K562 (cell line): ENCODE results near the gene EPHA4. TPM values are rescaled to one million over a fixed set of nuclear protein-coding genes. Genes with fewer than 3 reads are reported as not detected.
A peak's percentile ranks its signal among the peaks of the same experiment; 100 is the strongest.
"Not testable (repeated sequence)": the region's sequence is repeated elsewhere in the genome, so short reads cannot be mapped to it uniquely, and the experiment has no call there.

ENCODE experiments used
- ATAC-seq: fragments of 200-7000 bp; cut with Tn5 transposase; 3 replicates; pipeline ENCODE4 v1.9.1; 2020; ENCODE audit warnings: moderate library complexity
- BruUV-seq: library from RNA; stranded (reverse); fragments of 400-500 nt; replicated peaks from 2 replicates; lab custom pipeline; 2021; lab: Mats Ljungman, UMichigan
- CTCF ChIA-PET: fragments of 300-600 bp; formaldehyde crosslinking; extraction: SDS; loops from one replicate; lab custom pipeline; 2021; ENCODE audit warnings: low intra/inter-chr PET ratio; lab: Yijun Ruan, JAX
- POLR2A ChIA-PET: fragments of 300-600, 350-650 bp; sonication (Branson Sonifier 250); formaldehyde crosslinking; extraction: SDS; loops from one replicate; lab custom pipeline; 2021; ENCODE audit warnings: antibody characterized with exemption, inconsistent platforms; lab: Yijun Ruan, JAX
- DNase-seq, 4 experiments: peaks; one replicate each; pipeline versions ENCODE4 v3.0.0 to v3.0.0-alpha.2; 2011 to 2018; ENCODE audit warnings: low spot score in 3 of 4, mixed read lengths in 3 of 4; ENCODE audit errors: extremely low read depth in 1 of 4
- FAIRE-seq: peaks from 2 replicates; lab custom pipeline; 2011; peaks lifted over from hg19 to GRCh38; lab: Jason Lieb, UNC
- H2AFZ ChIP-seq: 2 replicates; pipeline ENCODE4 v1.6.0; 2011; ENCODE audit warnings: low read depth, low read length, control low read depth, inconsistent platforms
- H3K27ac ChIP-seq: fragments of 200-600 bp; 3 replicates; pipeline ENCODE4 v1.8.0; 2011; ENCODE audit warnings: low read depth, mild to moderate bottlenecking, control low read depth, inconsistent platforms, low read length, moderate library complexity, mixed read lengths; ENCODE audit errors: extremely low read depth
- H3K27me3 ChIP-seq, 2 experiments: fragments of 300-600 bp in 1 of 2; 2 replicates in 1 of 2; 3 replicates in 1 of 2; pipeline versions ENCODE4 v1.6.0 to v1.8.0; 2011; ENCODE audit warnings: inconsistent platforms in 2 of 2, low read length in 2 of 2, mild to moderate bottlenecking in 1 of 2, mixed read lengths in 1 of 2, moderate library complexity in 1 of 2; ENCODE audit not compliant: control insufficient read depth in 2 of 2, insufficient read depth in 2 of 2
- H3K36me3 ChIP-seq: fragments of 300-600 bp; 3 replicates; pipeline ENCODE4 v1.8.0; 2011; ENCODE audit warnings: mild to moderate bottlenecking, low read length, inconsistent platforms; ENCODE audit not compliant: control insufficient read depth, insufficient read depth
- H3K4me1 ChIP-seq, 2 experiments: fragments of 200-600 bp in 1 of 2; replicated peaks in 1 of 2; 2 replicates in 1 of 2; 3 replicates in 1 of 2; pipeline versions ENCODE4 v1.5.1 to v1.8.0; 2011; ENCODE audit warnings: inconsistent platforms in 2 of 2, low read length in 2 of 2, mild to moderate bottlenecking in 1 of 2, mixed read lengths in 1 of 2, moderate library complexity in 1 of 2; ENCODE audit not compliant: control insufficient read depth in 2 of 2, insufficient read depth in 2 of 2
- H3K4me2 ChIP-seq: 2 replicates; pipeline ENCODE4 v1.6.1; 2011; ENCODE audit warnings: low read length, control low read depth, inconsistent platforms, mixed read lengths; ENCODE audit not compliant: insufficient read depth
- H3K4me3 ChIP-seq: fragments of 200-600 bp; sonication (generic), shearing (Covaris generic); 2 replicates; pipeline ENCODE4 v1.5.1; 2016; ENCODE audit warnings: control low read depth, inconsistent platforms
- H3K79me2 ChIP-seq: fragments of 200-600 bp; 3 replicates; pipeline ENCODE4 v1.8.0; 2011; ENCODE audit warnings: low read length, inconsistent platforms; ENCODE audit not compliant: control insufficient read depth, insufficient read depth
- H3K9ac ChIP-seq, 2 experiments: 2 replicates each; pipeline versions ENCODE4 v1.6.0 to v1.6.1; 2011; ENCODE audit warnings: low read depth in 2 of 2, low read length in 2 of 2, control low read depth in 1 of 2, inconsistent platforms in 1 of 2, mild to moderate bottlenecking in 1 of 2, mixed read lengths in 1 of 2; ENCODE audit not compliant: insufficient read depth in 1 of 2
- H3K9me1 ChIP-seq: one replicate; pipeline ENCODE4 v1.6.0; 2011; ENCODE audit warnings: inconsistent platforms, mild to moderate bottlenecking, low read length, moderate library complexity; ENCODE audit not compliant: control insufficient read depth, insufficient read depth
- H3K9me3 ChIP-seq: replicated peaks from 2 replicates; pipeline ENCODE4 v1.5.1; 2011; ENCODE audit warnings: low read depth, low read length, inconsistent platforms; ENCODE audit not compliant: control insufficient read depth, insufficient read depth
- H4K20me1 ChIP-seq: replicated peaks from 2 replicates; pipeline ENCODE4 v1.6.1; 2011; ENCODE audit warnings: low read length, inconsistent platforms, mixed read lengths; ENCODE audit not compliant: control insufficient read depth, insufficient read depth
- WGBS: fragments of 100-300 bp; shearing (Covaris generic); methylation state at CpG from one replicate; pipeline ENCODE4 v1.1.6; 2016; ENCODE audit warnings: low coverage, mixed read lengths; ENCODE audit not compliant: insufficient coverage; ENCODE audit errors: missing lambda C conversion rate; 5-methylcytosine and 5-hydroxymethylcytosine counted together
- in situ Hi-C: fragments of 300-500 bp; cut with MboI; formaldehyde crosslinking; loops from 4 replicates; pipeline ENCODE4 v1.15.0; 2018; ENCODE audit warnings: inconsistent platforms, mixed read lengths
- intact Hi-C: fragments of 100-400 bp; cut with micrococcal nuclease; formaldehyde crosslinking; loops from 2 replicates; pipeline ENCODE4 v1.14.2; 2022
- polyA plus RNA-seq, 8 experiments: library from polyadenylated mRNA; depleted of rRNA in 4 of 8; stranded (reverse) in 5 of 8; unstranded in 3 of 8; fragments of >200 nt; fragmentation: Nextera tagmentation in 2 of 8; fragmentation: Illumina TruSeq in 1 of 8; extraction: Ambion mirVana in 2 of 8; extraction: Trizol in 1 of 8; gene quantifications; 2 replicates each; pipeline versions ENCODE4 v1.2.1 to v1.2.3, GENCODE V29; 2011 to 2014; ENCODE audit warnings: inconsistent platforms in 1 of 8, missing spikeins in 1 of 8
- total RNA-seq, 7 experiments: library from RNA; depleted of rRNA in 6 of 7; stranded (reverse); fragments of >200 nt in 6 of 7; fragmentation: Illumina TruSeq in 2 of 7; extraction: Trizol in 2 of 7; gene quantifications; 2 replicates each; pipeline versions ENCODE4 v1.2.1 to v1.2.3, GENCODE V29; 2011 to 2021; ENCODE audit warnings: low replicate concordance in 1 of 7
- TF ChIP-seq, protein P1 (sequence below), 2 experiments: fragments of 450-650 bp in 1 of 2; sonication (generic) in 1 of 2; formaldehyde crosslinking in 1 of 2; IDR thresholded peaks; 2 replicates each; pipeline versions ENCODE4 v1.7.1 to v1.9.0; 2016 to 2022; ENCODE audit warnings: inconsistent platforms in 1 of 2, mild to moderate bottlenecking in 1 of 2, missing genetic modification reagents in 1 of 2

EPHA4 gene
- total and polyA plus RNA-seq, 9 of the 15 experiments (the other 6 are each of a cell fraction or from before 2014, with no cell fraction given): 0.07 to 0.09 (median 0.07) TPM; not detected in 6

DNA sequence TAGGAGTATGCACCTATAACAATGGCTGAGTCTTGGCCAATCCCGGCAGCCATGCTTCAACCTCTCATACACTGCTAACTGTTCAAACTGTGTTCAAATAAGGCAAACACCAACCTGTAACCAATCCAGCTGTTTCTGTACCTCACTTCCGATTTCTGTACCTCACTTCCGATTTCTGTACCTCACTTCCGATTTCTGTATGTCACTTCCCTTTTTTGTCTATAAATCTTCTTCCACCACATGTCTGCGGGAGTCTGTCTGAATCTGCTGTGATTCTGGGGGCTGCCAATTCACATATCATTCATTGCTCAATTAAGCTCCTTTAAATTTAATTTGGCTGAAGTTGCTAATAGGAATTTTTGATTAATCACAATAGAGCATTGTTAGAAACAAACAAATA lies 60.8 kb downstream of the EPHA4 start:
- TF ChIP-seq, protein P1, sequence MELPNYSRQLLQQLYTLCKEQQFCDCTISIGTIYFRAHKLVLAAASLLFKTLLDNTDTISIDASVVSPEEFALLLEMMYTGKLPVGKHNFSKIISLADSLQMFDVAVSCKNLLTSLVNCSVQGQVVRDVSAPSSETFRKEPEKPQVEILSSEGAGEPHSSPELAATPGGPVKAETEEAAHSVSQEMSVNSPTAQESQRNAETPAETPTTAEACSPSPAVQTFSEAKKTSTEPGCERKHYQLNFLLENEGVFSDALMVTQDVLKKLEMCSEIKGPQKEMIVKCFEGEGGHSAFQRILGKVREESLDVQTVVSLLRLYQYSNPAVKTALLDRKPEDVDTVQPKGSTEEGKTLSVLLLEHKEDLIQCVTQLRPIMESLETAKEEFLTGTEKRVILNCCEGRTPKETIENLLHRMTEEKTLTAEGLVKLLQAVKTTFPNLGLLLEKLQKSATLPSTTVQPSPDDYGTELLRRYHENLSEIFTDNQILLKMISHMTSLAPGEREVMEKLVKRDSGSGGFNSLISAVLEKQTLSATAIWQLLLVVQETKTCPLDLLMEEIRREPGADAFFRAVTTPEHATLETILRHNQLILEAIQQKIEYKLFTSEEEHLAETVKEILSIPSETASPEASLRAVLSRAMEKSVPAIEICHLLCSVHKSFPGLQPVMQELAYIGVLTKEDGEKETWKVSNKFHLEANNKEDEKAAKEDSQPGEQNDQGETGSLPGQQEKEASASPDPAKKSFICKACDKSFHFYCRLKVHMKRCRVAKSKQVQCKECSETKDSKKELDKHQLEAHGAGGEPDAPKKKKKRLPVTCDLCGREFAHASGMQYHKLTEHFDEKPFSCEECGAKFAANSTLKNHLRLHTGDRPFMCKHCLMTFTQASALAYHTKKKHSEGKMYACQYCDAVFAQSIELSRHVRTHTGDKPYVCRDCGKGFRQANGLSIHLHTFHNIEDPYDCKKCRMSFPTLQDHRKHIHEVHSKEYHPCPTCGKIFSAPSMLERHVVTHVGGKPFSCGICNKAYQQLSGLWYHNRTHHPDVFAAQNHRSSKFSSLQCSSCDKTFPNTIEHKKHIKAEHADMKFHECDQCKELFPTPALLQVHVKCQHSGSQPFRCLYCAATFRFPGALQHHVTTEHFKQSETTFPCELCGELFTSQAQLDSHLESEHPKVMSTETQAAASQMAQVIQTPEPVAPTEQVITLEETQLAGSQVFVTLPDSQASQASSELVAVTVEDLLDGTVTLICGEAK (IDR thresholded peaks at IDR 0.05): 0 out of 2 replicates have a peak, but pooled peaks have one; percentile 27
- TF ChIP-seq, protein P1 (CRISPR knock-in tag; IDR thresholded peaks at IDR 0.05): not testable (repeated sequence)
- 2% methylated on average over 5 of the region's 5 CpGs for WGBS
- H3K27ac ChIP-seq, in situ Hi-C loops, H3K9ac ChIP-seq, ATAC-seq, H3K27me3 ChIP-seq, intact Hi-C loops, BruUV-seq, H3K36me3 ChIP-seq, H2AFZ ChIP-seq, H3K9me1 ChIP-seq, H3K4me2 ChIP-seq, H3K4me1 ChIP-seq, H3K9me3 ChIP-seq, POLR2A ChIA-PET, H3K4me3 ChIP-seq, DNase-seq, H4K20me1 ChIP-seq, FAIRE-seq, CTCF ChIA-PET, H3K79me2 ChIP-seq: not testable (repeated sequence)
